LNCAP (cell line): Measurements from ENCODE around the gene DKK2.

Experiments
- TF ChIP-seq, protein P1 (sequence below): fragments of 450-650 bp; IDR thresholded peaks from 2 replicates; pipeline ENCODE4 v1.5.1; 2017; ENCODE audit warnings: mild to moderate bottlenecking

DKK2 gene

DNA sequence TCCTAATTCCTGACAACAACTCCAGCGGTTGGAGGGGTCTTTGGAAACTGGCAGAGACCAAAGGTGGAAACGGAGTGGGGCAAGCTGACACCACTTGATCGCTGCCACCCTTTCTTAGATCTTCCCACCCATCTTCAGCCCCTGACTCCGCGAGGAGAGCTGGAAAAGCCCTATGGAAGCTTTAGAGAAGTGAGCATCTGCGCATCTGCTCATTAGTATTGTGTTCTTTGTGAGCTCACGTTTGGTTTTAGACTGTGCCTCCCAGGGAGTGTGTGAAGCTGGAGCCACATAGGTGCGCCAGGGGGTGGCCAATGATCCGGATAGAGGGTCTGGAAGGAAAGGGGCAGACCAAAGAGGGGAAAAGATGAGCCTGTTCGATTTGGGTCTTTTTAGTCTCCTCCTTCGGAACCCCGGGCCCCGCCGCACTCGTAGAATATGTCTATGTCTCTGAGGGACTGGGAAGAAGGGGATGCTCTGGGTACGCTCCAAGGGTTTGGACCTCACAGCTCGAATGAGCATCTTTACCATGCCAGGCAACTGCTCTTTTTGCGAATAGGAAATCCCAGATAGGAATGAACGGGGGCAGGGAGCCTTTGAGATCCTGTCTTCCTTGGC is 578 bp upstream of the DKK2 start:
- TF ChIP-seq, protein P1, sequence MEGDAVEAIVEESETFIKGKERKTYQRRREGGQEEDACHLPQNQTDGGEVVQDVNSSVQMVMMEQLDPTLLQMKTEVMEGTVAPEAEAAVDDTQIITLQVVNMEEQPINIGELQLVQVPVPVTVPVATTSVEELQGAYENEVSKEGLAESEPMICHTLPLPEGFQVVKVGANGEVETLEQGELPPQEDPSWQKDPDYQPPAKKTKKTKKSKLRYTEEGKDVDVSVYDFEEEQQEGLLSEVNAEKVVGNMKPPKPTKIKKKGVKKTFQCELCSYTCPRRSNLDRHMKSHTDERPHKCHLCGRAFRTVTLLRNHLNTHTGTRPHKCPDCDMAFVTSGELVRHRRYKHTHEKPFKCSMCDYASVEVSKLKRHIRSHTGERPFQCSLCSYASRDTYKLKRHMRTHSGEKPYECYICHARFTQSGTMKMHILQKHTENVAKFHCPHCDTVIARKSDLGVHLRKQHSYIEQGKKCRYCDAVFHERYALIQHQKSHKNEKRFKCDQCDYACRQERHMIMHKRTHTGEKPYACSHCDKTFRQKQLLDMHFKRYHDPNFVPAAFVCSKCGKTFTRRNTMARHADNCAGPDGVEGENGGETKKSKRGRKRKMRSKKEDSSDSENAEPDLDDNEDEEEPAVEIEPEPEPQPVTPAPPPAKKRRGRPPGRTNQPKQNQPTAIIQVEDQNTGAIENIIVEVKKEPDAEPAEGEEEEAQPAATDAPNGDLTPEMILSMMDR = no peak

- TF ChIP-seq, protein P1 = no peak
Observed at GRCh38 chr4:107034996-107035818, 906 bp downstream of the DKK2 start.

- TF ChIP-seq, protein P1 = peak; percentile 44; the same call in 1 of the 2 replicates
Observed at GRCh38 chr4:107034091-107034995, 1.8 kb downstream of the DKK2 start.

DNA sequence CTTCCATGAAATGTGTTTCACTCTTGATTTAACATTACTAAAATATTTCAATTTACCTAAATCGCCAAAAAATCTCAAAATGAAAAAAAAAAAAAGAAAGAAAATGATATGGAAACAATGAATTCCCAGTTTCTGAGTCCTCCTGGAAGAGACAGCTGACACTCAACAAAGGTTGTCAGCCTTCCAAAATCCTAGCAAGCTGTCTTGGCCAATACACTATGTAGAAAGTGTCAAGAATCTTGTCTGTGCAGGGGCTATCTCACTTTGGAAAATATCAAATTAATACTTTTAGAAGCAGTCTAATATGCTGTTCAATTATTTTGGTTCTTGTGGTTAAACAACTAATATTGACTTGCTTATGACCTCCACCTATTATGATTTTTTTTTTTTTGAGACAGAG is 8.7 kb downstream of the DKK2 start:
- TF ChIP-seq, protein P1 = no peak

GRCh38 chr4:107018344-107018735 is 17.8 kb downstream of the DKK2 start:
- TF ChIP-seq, protein P1 = no peak

GRCh38 chr4:107017443-107018343 is 18.4 kb downstream of the DKK2 start:
- TF ChIP-seq, protein P1 = no peak

DNA sequence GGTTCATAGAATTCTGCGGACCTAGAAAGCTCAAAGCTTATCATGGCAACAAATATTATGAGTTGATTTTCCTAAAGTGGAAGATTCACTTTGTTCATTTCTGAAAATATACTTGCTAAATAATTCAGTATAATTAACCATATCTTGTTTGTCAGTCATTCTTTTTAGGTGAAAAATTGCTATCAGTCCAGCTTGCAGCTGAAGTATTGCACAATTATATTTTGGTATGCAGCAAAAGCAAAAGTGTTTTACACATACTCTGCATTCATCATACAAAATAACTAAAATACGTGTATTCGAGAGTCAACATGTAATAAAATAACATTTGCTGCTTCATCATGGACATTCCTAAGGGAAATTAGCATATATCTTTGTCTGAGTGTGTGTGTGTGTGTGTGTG is 24.8 kb downstream of the DKK2 start:
- TF ChIP-seq, protein P1 = no peak
